Caco-2 (cell line): ENCODE results near the gene TMEM273. TPM values are rescaled to one million over a fixed set of nuclear protein-coding genes. Genes with fewer than 3 reads are reported as not detected.

Experiments used
- BruUV-seq: library from RNA; stranded (reverse); fragments of 400-500 nt; replicated peaks from 2 replicates; lab custom pipeline; 2021; lab: Mats Ljungman, UMichigan
- CTCF ChIA-PET: fragments of 300-600 bp; sonication (Branson Sonifier 250); formaldehyde crosslinking; loops from one replicate; lab custom pipeline; 2022; ENCODE audit warnings: antibody characterized with exemption; lab: Charles Lee
- POLR2A ChIA-PET: fragments of 300-600 bp; sonication (Branson Sonifier 250); formaldehyde crosslinking; loops from one replicate; lab custom pipeline; 2022; ENCODE audit warnings: antibody characterized with exemption; lab: Charles Lee
- DNase-seq, 2 experiments: peaks; one replicate each; pipeline versions ENCODE4 v3.0.0 to v3.0.0-alpha.2; 2020 to 2022
- H3K27me3 ChIP-seq: replicated peaks from 2 replicates; pipeline ENCODE4 v1.6.0; 2011; ENCODE audit warnings: low read length; ENCODE audit not compliant: control insufficient read depth, insufficient read depth
- H3K36me3 ChIP-seq: 2 replicates; pipeline ENCODE4 v1.5.1; 2011; ENCODE audit warnings: low read length; ENCODE audit not compliant: control insufficient read depth, insufficient read depth
- H3K4me1 ChIP-seq: fragments of 250-450 bp; sonication (Bioruptor Pico); 2 replicates; pipeline ENCODE4 v1.5.1; 2020; ENCODE audit warnings: mild to moderate bottlenecking
- H3K4me3 ChIP-seq: 2 replicates; pipeline ENCODE4 v1.5.1; 2011; ENCODE audit warnings: low read depth, mild to moderate bottlenecking, control low read depth, low read length
- H3K9me3 ChIP-seq: fragments of 250-450 bp; sonication (Bioruptor Pico); 2 replicates; pipeline ENCODE4 v1.5.1; 2020; ENCODE audit warnings: mild to moderate bottlenecking, moderate library complexity
- H3K27ac Mint-ChIP-seq: one replicate; pipeline ENCODE4 v1.8.0; 2022; ENCODE audit warnings: mixed read lengths; ENCODE audit not compliant: unreplicated experiment
- H3K27me3 Mint-ChIP-seq: one replicate; pipeline ENCODE4 v1.8.0; 2022; ENCODE audit warnings: mixed read lengths; ENCODE audit not compliant: insufficient read depth, unreplicated experiment
- H3K36me3 Mint-ChIP-seq: one replicate; pipeline ENCODE4 v1.8.0; 2022; ENCODE audit warnings: mild to moderate bottlenecking, mixed read lengths; ENCODE audit not compliant: insufficient read depth, unreplicated experiment
- H3K4me1 Mint-ChIP-seq: one replicate; pipeline ENCODE4 v1.8.0; 2022; ENCODE audit warnings: low read depth, mixed read lengths; ENCODE audit not compliant: unreplicated experiment
- H3K4me3 Mint-ChIP-seq: one replicate; pipeline ENCODE4 v1.8.0; 2022; ENCODE audit warnings: mild to moderate bottlenecking, moderate library complexity, mixed read lengths; ENCODE audit not compliant: unreplicated experiment
- H3K9me3 Mint-ChIP-seq: one replicate; pipeline ENCODE4 v1.8.0; 2022; ENCODE audit warnings: mixed read lengths; ENCODE audit not compliant: unreplicated experiment
- CTCF ChIP-seq, 2 experiments: fragments of 200-600 bp in 1 of 2; IDR thresholded peaks; 1 replicate in 1 of 2; 2 replicates in 1 of 2; pipeline versions ENCODE4 v1.5.1 to v1.8.0; 2011 to 2022; ENCODE audit warnings: antibody characterized with exemption in 1 of 2, control low read depth in 1 of 2, inconsistent platforms in 1 of 2, low read depth in 1 of 2, low read length in 1 of 2, mild to moderate bottlenecking in 1 of 2, moderate library complexity in 1 of 2; ENCODE audit not compliant: insufficient read depth in 1 of 2, severe bottlenecking in 1 of 2, unreplicated experiment in 1 of 2
- intact Hi-C: fragments of 100-400 bp; cut with micrococcal nuclease; formaldehyde crosslinking; loops from one replicate; pipeline ENCODE4 v1.10.0; 2022; ENCODE audit not compliant: unreplicated experiment
- total RNA-seq: library from RNA; stranded (reverse); gene quantifications from 2 replicates; pipeline ENCODE4 v1.2.3, GENCODE V29; 2022

The TMEM273 gene
- total RNA-seq, 1 experiment from 2014 or later = not detected

GRCh38 chr10:49220031-49220430 is 31.8 kb upstream of the TMEM273 start:
- H3K4me1 ChIP-seq = no peaks in the 10 kb centered on the region
- H3K9me3 Mint-ChIP-seq = no peaks in the 10 kb centered on the region
- no peak for DNase-seq
- H3K4me3 ChIP-seq = no peak overlapping the region
- ChIA-PET CTCF (no interaction called here), POLR2A (no interaction called here)
- BruUV-seq = no TSS peak
- no peaks in the 10 kb centered on the region for H3K36me3 Mint-ChIP-seq
- H3K36me3 ChIP-seq = no peaks in the 10 kb centered on the region
- H3K27ac Mint-ChIP-seq = no peak overlapping the region
- peaks cover 18% of the 10 kb centered on the region for H3K27me3 Mint-ChIP-seq
- no peak overlapping the region for H3K4me3 Mint-ChIP-seq
- no peaks in the 10 kb centered on the region for H3K9me3 ChIP-seq
- intact Hi-C loops = loop anchor here (10.0 kb wide), 1 partner anchor 295 kb away; no protein-coding TSS in a partner anchor
- TF ChIP-seq CTCF (IDR thresholded peaks at IDR 0.05; ENCODE audit: insufficient read depth in 1 of 2, low read depth in 1 of 2, low read length in 1 of 2, severe bottlenecking in 1 of 2, unreplicated experiment in 1 of 2) = no peak
- H3K27me3 ChIP-seq = no peaks in the 10 kb centered on the region
- H3K4me1 Mint-ChIP-seq = no peaks in the 10 kb centered on the region

- DNase-seq = no peak
- Mint-ChIP-seq H3K4me1 (no peaks in the 10 kb centered on the region), H3K27me3 (peaks cover 22% of the 10 kb centered on the region)
Measured at GRCh38 chr10:49219248-49219647, 31.1 kb upstream of the TMEM273 start.

GRCh38 chr10:49218480-49218879 is 30.3 kb upstream of the TMEM273 start:
- Mint-ChIP-seq H3K4me3 (no peak overlapping the region), H3K27me3 (peaks cover 22% of the 10 kb centered on the region), H3K4me1 (no peaks in the 10 kb centered on the region), H3K9me3 (no peaks in the 10 kb centered on the region), H3K36me3 (no peaks in the 10 kb centered on the region), H3K27ac (no peak overlapping the region)
- no peak for TF ChIP-seq CTCF (IDR thresholded peaks at IDR 0.05; ENCODE audit: insufficient read depth in 1 of 2, low read depth in 1 of 2, low read length in 1 of 2, severe bottlenecking in 1 of 2, unreplicated experiment in 1 of 2)
- no TSS peak for BruUV-seq
- Histone ChIP-seq H3K4me1 (no peaks in the 10 kb centered on the region), H3K27me3 (no peaks in the 10 kb centered on the region), H3K9me3 (no peaks in the 10 kb centered on the region), H3K4me3 (no peak overlapping the region), H3K36me3 (no peaks in the 10 kb centered on the region)
- intact Hi-C loops = no loop called here
- ChIA-PET POLR2A (no interaction called here), CTCF (no interaction called here)
- DNase-seq = no peak

More at GRCh38 chr10:49219248-49219647, 31.1 kb upstream of the TMEM273 start:
- Mint-ChIP-seq H3K4me3 (no peak overlapping the region), H3K9me3 (no peaks in the 10 kb centered on the region), H3K36me3 (no peaks in the 10 kb centered on the region), H3K27ac (no peak overlapping the region)
- Histone ChIP-seq H3K4me3 (no peak overlapping the region), H3K4me1 (no peaks in the 10 kb centered on the region), H3K36me3 (no peaks in the 10 kb centered on the region), H3K27me3 (no peaks in the 10 kb centered on the region), H3K9me3 (no peaks in the 10 kb centered on the region)
- ChIA-PET POLR2A (no interaction called here), CTCF (no interaction called here)
- BruUV-seq = no TSS peak
- no peak for TF ChIP-seq CTCF (IDR thresholded peaks at IDR 0.05; ENCODE audit: insufficient read depth in 1 of 2, low read depth in 1 of 2, low read length in 1 of 2, severe bottlenecking in 1 of 2, unreplicated experiment in 1 of 2)
- intact Hi-C loops = no loop called here
